ENCODE measurements around the gene SCAF11.

Gene SCAF11

GRCh38 chr12:45907955-45908354 is 82.4 kb downstream of the SCAF11 start:
- Histone ChIP-seq H3K4me1 (ENCODE audit: control insufficient read depth, insufficient read depth, low read length) (no peaks in the 10 kb centered on the region), H3K36me3 (ENCODE audit: control insufficient read depth, insufficient read depth, low read length) (no peaks in the 10 kb centered on the region), H3K4me3 (ENCODE audit: low read length) (no peak overlapping the region), H3K27me3 (ENCODE audit: control insufficient read depth, insufficient read depth, low read length) (no peaks in the 10 kb centered on the region), H3K9ac (ENCODE audit: low read length) (no peak overlapping the region), H3K9me3 (ENCODE audit: control insufficient read depth, low read length) (no peaks in the 10 kb centered on the region)

GRCh38 chr12:45898094-45898493 is 92.3 kb downstream of the SCAF11 start:
- H3K27me3 ChIP-seq (ENCODE audit: control insufficient read depth, insufficient read depth, low read length): no peaks in the 10 kb centered on the region
- H3K4me1 ChIP-seq (ENCODE audit: control insufficient read depth, insufficient read depth, low read length): no peaks in the 10 kb centered on the region
- no peaks in the 10 kb centered on the region for H3K9me3 ChIP-seq (ENCODE audit: control insufficient read depth, low read length)
- no peaks in the 10 kb centered on the region for H3K36me3 ChIP-seq (ENCODE audit: control insufficient read depth, insufficient read depth, low read length)
- no peak overlapping the region for H3K4me3 ChIP-seq (ENCODE audit: low read length)
- no peak overlapping the region for H3K9ac ChIP-seq (ENCODE audit: low read length)

- Histone ChIP-seq H3K36me3 (ENCODE audit: control insufficient read depth, insufficient read depth, low read length) (no peaks in the 10 kb centered on the region), H3K9ac (ENCODE audit: low read length) (no peak overlapping the region), H3K27me3 (ENCODE audit: control insufficient read depth, insufficient read depth, low read length) (no peaks in the 10 kb centered on the region), H3K4me3 (ENCODE audit: low read length) (no peak overlapping the region), H3K9me3 (ENCODE audit: control insufficient read depth, low read length) (no peaks in the 10 kb centered on the region), H3K4me1 (ENCODE audit: control insufficient read depth, insufficient read depth, low read length) (no peaks in the 10 kb centered on the region)
These were observed 94.4 kb downstream of the SCAF11 start for GRCh38 chr12:45895961-45896360.

- no peaks in the 10 kb centered on the region for H3K27me3 ChIP-seq (ENCODE audit: control insufficient read depth, insufficient read depth, low read length)
- H3K36me3 ChIP-seq (ENCODE audit: control insufficient read depth, insufficient read depth, low read length): no peaks in the 10 kb centered on the region
- H3K9ac ChIP-seq (ENCODE audit: low read length): no peak overlapping the region
- H3K4me3 ChIP-seq (ENCODE audit: low read length): no peak overlapping the region
- no peaks in the 10 kb centered on the region for H3K9me3 ChIP-seq (ENCODE audit: control insufficient read depth, low read length)
- H3K4me1 ChIP-seq (ENCODE audit: control insufficient read depth, insufficient read depth, low read length): no peaks in the 10 kb centered on the region
These were observed 97.1 kb downstream of the SCAF11 start for GRCh38 chr12:45893240-45893639.

- H3K4me3 ChIP-seq (ENCODE audit: low read length): no peak overlapping the region
- H3K9ac ChIP-seq (ENCODE audit: low read length): no peak overlapping the region
- H3K36me3 ChIP-seq (ENCODE audit: control insufficient read depth, insufficient read depth, low read length): no peaks in the 10 kb centered on the region
- H3K27me3 ChIP-seq (ENCODE audit: control insufficient read depth, insufficient read depth, low read length): no peaks in the 10 kb centered on the region
- H3K9me3 ChIP-seq (ENCODE audit: control insufficient read depth, low read length): no peaks in the 10 kb centered on the region
- H3K4me1 ChIP-seq (ENCODE audit: control insufficient read depth, insufficient read depth, low read length): no peaks in the 10 kb centered on the region
These were observed 100.1 kb downstream of the SCAF11 start for GRCh38 chr12:45890276-45890675.

GRCh38 chr12:45887544-45887943 is 102.8 kb downstream of the SCAF11 start:
- H3K36me3 ChIP-seq (ENCODE audit: control insufficient read depth, insufficient read depth, low read length): no peaks in the 10 kb centered on the region
- H3K4me3 ChIP-seq (ENCODE audit: low read length): no peak overlapping the region
- H3K4me1 ChIP-seq (ENCODE audit: control insufficient read depth, insufficient read depth, low read length): no peaks in the 10 kb centered on the region
- H3K27me3 ChIP-seq (ENCODE audit: control insufficient read depth, insufficient read depth, low read length): no peaks in the 10 kb centered on the region
- no peak overlapping the region for H3K9ac ChIP-seq (ENCODE audit: low read length)
- no peaks in the 10 kb centered on the region for H3K9me3 ChIP-seq (ENCODE audit: control insufficient read depth, low read length)

GRCh38 chr12:45886685-45887084 is 103.7 kb downstream of the SCAF11 start:
- no peak overlapping the region for H3K4me3 ChIP-seq (ENCODE audit: low read length)
- no peaks in the 10 kb centered on the region for H3K9me3 ChIP-seq (ENCODE audit: control insufficient read depth, low read length)
- no peak overlapping the region for H3K9ac ChIP-seq (ENCODE audit: low read length)
- H3K36me3 ChIP-seq (ENCODE audit: control insufficient read depth, insufficient read depth, low read length): no peaks in the 10 kb centered on the region
- no peaks in the 10 kb centered on the region for H3K27me3 ChIP-seq (ENCODE audit: control insufficient read depth, insufficient read depth, low read length)
- no peaks in the 10 kb centered on the region for H3K4me1 ChIP-seq (ENCODE audit: control insufficient read depth, insufficient read depth, low read length)

GRCh38 chr12:45883187-45883586 is 107.2 kb downstream of the SCAF11 start:
- Histone ChIP-seq H3K4me1 (ENCODE audit: control insufficient read depth, insufficient read depth, low read length) (peaks cover 9% of the 10 kb centered on the region), H3K27me3 (ENCODE audit: control insufficient read depth, insufficient read depth, low read length) (no peaks in the 10 kb centered on the region), H3K9ac (ENCODE audit: low read length) (no peak overlapping the region), H3K4me3 (ENCODE audit: low read length) (no peak overlapping the region), H3K36me3 (ENCODE audit: control insufficient read depth, insufficient read depth, low read length) (no peaks in the 10 kb centered on the region), H3K9me3 (ENCODE audit: control insufficient read depth, low read length) (no peaks in the 10 kb centered on the region)

GRCh38 chr12:45880533-45880932 is 109.8 kb downstream of the SCAF11 start:
- no peaks in the 10 kb centered on the region for H3K27me3 ChIP-seq (ENCODE audit: control insufficient read depth, insufficient read depth, low read length)
- no peak overlapping the region for H3K9ac ChIP-seq (ENCODE audit: low read length)
- H3K9me3 ChIP-seq (ENCODE audit: control insufficient read depth, low read length): no peaks in the 10 kb centered on the region
- no peak overlapping the region for H3K4me3 ChIP-seq (ENCODE audit: low read length)
- H3K4me1 ChIP-seq (ENCODE audit: control insufficient read depth, insufficient read depth, low read length): peaks cover 9% of the 10 kb centered on the region
- H3K36me3 ChIP-seq (ENCODE audit: control insufficient read depth, insufficient read depth, low read length): peaks cover 3% of the 10 kb centered on the region

- Histone ChIP-seq H3K9ac (ENCODE audit: low read length) (no peak overlapping the region), H3K4me1 (ENCODE audit: control insufficient read depth, insufficient read depth, low read length) (peaks cover 9% of the 10 kb centered on the region), H3K4me3 (ENCODE audit: low read length) (no peak overlapping the region), H3K27me3 (ENCODE audit: control insufficient read depth, insufficient read depth, low read length) (no peaks in the 10 kb centered on the region), H3K9me3 (ENCODE audit: control insufficient read depth, low read length) (no peaks in the 10 kb centered on the region), H3K36me3 (ENCODE audit: control insufficient read depth, insufficient read depth, low read length) (peaks cover 3% of the 10 kb centered on the region)
These were observed 110.9 kb downstream of the SCAF11 start for GRCh38 chr12:45879363-45879895.

- Histone ChIP-seq H3K4me3 (ENCODE audit: low read length) (no peak overlapping the region), H3K36me3 (ENCODE audit: control insufficient read depth, insufficient read depth, low read length) (peaks cover 3% of the 10 kb centered on the region), H3K9me3 (ENCODE audit: control insufficient read depth, low read length) (no peaks in the 10 kb centered on the region)
These were observed 111.6 kb downstream of the SCAF11 start for GRCh38 chr12:45878630-45879255.

GRCh38 chr12:45877069-45877468 is 113.3 kb downstream of the SCAF11 start:
- peaks cover 3% of the 10 kb centered on the region for H3K36me3 ChIP-seq (ENCODE audit: control insufficient read depth, insufficient read depth, low read length)
- peaks cover 9% of the 10 kb centered on the region for H3K4me1 ChIP-seq (ENCODE audit: control insufficient read depth, insufficient read depth, low read length)
- no peak overlapping the region for H3K4me3 ChIP-seq (ENCODE audit: low read length)
- H3K9me3 ChIP-seq (ENCODE audit: control insufficient read depth, low read length): no peaks in the 10 kb centered on the region
- no peaks in the 10 kb centered on the region for H3K27me3 ChIP-seq (ENCODE audit: control insufficient read depth, insufficient read depth, low read length)
- no peak overlapping the region for H3K9ac ChIP-seq (ENCODE audit: low read length)

More at GRCh38 chr12:45878630-45879255, 111.6 kb downstream of the SCAF11 start:
- peaks cover 9% of the 10 kb centered on the region for H3K4me1 ChIP-seq (ENCODE audit: control insufficient read depth, insufficient read depth, low read length)
- no peak overlapping the region for H3K9ac ChIP-seq (ENCODE audit: low read length)
- no peaks in the 10 kb centered on the region for H3K27me3 ChIP-seq (ENCODE audit: control insufficient read depth, insufficient read depth, low read length)

GRCh38 chr12:45872446-45872845 is 117.9 kb downstream of the SCAF11 start:
- Histone ChIP-seq H3K4me1 (ENCODE audit: control insufficient read depth, insufficient read depth, low read length) (no peaks in the 10 kb centered on the region), H3K27me3 (ENCODE audit: control insufficient read depth, insufficient read depth, low read length) (no peaks in the 10 kb centered on the region), H3K4me3 (ENCODE audit: low read length) (no peak overlapping the region), H3K9me3 (ENCODE audit: control insufficient read depth, low read length) (no peaks in the 10 kb centered on the region), H3K36me3 (ENCODE audit: control insufficient read depth, insufficient read depth, low read length) (peaks cover 3% of the 10 kb centered on the region), H3K9ac (ENCODE audit: low read length) (no peak overlapping the region)

Measured in mucosa of stomach (tissue), 1 donor.